Nephron progenitor cell (in vitro differentiated cells): Measurements from ENCODE around the gene ANTXR1.

Source experiments
- DNase-seq: peaks from one replicate; pipeline ENCODE4 v3.0.0; 2021
- H3K27ac Mint-ChIP-seq: 2 replicates; pipeline ENCODE4 v1.8.0; 2021; ENCODE audit warnings: mild to moderate bottlenecking, moderate library complexity, mixed read lengths
- H3K27me3 Mint-ChIP-seq: 2 replicates; pipeline ENCODE4 v1.8.0; 2021; ENCODE audit warnings: mild to moderate bottlenecking, low read depth, mixed read lengths; ENCODE audit not compliant: poor library complexity
- H3K36me3 Mint-ChIP-seq: 2 replicates; pipeline ENCODE4 v1.8.0; 2021; ENCODE audit warnings: low read depth, mixed read lengths
- H3K4me1 Mint-ChIP-seq: 2 replicates; pipeline ENCODE4 v1.8.0; 2021; ENCODE audit warnings: mixed read lengths
- H3K4me3 Mint-ChIP-seq: 2 replicates; pipeline ENCODE4 v1.8.0; 2021; ENCODE audit warnings: mild to moderate bottlenecking, moderate library complexity, mixed read lengths
- H3K9me3 Mint-ChIP-seq: 2 replicates; pipeline ENCODE4 v1.8.0; 2021; ENCODE audit warnings: mild to moderate bottlenecking, moderate library complexity, mixed read lengths
- CTCF ChIP-seq: fragments of 200-600 bp; sonication (generic); IDR thresholded peaks from 2 replicates; pipeline ENCODE4 v1.5.0; 2021; ENCODE audit warnings: antibody characterized with exemption

Gene ANTXR1

GRCh38 chr2:69103419-69103818, 90.4 kb downstream of the ANTXR1 start:
- Mint-ChIP-seq H3K4me1 (no peaks in the 10 kb centered on the region), H3K9me3 (no peaks in the 10 kb centered on the region), H3K36me3 (peaks cover 72% of the 10 kb centered on the region), H3K27ac (no peak overlapping the region), H3K4me3 (no peak overlapping the region), H3K27me3 (no peaks in the 10 kb centered on the region)
- DNase-seq = no peak
- TF ChIP-seq CTCF = no peak

DNA sequence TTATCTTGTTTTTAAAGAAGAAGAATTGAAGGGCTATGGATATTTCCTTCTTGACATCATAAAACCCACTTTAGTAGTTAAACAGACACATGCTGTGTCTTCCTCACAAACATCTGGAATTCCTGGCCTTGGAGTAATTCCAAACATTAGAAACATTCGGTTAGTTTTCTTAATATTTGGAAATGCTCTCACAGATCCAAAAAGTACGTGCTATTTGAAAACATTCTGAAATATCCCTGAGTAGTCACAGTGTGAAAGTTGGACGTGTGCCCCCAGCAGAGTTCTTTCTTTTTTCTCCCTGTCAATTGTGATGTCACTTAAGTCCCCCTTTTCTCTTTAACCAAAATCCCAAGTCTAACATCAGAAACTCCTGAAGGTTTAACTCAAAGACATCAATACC, 91.3 kb downstream of the ANTXR1 start:
- DNase-seq = no peak
- no peak overlapping the region for H3K4me3 Mint-ChIP-seq
- no peak for TF ChIP-seq CTCF
- H3K27ac Mint-ChIP-seq = no peak overlapping the region
- no peaks in the 10 kb centered on the region for H3K4me1 Mint-ChIP-seq
- H3K36me3 Mint-ChIP-seq = peaks cover 76% of the 10 kb centered on the region
- H3K9me3 Mint-ChIP-seq = no peaks in the 10 kb centered on the region
- no peaks in the 10 kb centered on the region for H3K27me3 Mint-ChIP-seq

- H3K27ac Mint-ChIP-seq = no peak overlapping the region
- no peak overlapping the region for H3K4me3 Mint-ChIP-seq
- H3K36me3 Mint-ChIP-seq = peaks cover 88% of the 10 kb centered on the region
- no peak for DNase-seq
- H3K9me3 Mint-ChIP-seq = no peaks in the 10 kb centered on the region
- TF ChIP-seq CTCF = no peak
- H3K4me1 Mint-ChIP-seq = no peaks in the 10 kb centered on the region
- H3K27me3 Mint-ChIP-seq = no peaks in the 10 kb centered on the region
These were observed 96.3 kb downstream of the ANTXR1 start for GRCh38 chr2:69109255-69109654.

GRCh38 chr2:69111076-69111475, 98.1 kb downstream of the ANTXR1 start:
- TF ChIP-seq CTCF = no peak
- H3K9me3 Mint-ChIP-seq = no peaks in the 10 kb centered on the region
- no peak for DNase-seq
- peaks cover 88% of the 10 kb centered on the region for H3K36me3 Mint-ChIP-seq
- no peak overlapping the region for H3K4me3 Mint-ChIP-seq
- no peaks in the 10 kb centered on the region for H3K27me3 Mint-ChIP-seq
- H3K4me1 Mint-ChIP-seq = no peaks in the 10 kb centered on the region
- H3K27ac Mint-ChIP-seq = no peak overlapping the region

- H3K4me1 Mint-ChIP-seq = no peaks in the 10 kb centered on the region
- no peak for TF ChIP-seq CTCF
- DNase-seq = no peak
- no peaks in the 10 kb centered on the region for H3K27me3 Mint-ChIP-seq
- peaks cover 83% of the 10 kb centered on the region for H3K36me3 Mint-ChIP-seq
- no peak overlapping the region for H3K4me3 Mint-ChIP-seq
- H3K27ac Mint-ChIP-seq = no peak overlapping the region
- no peaks in the 10 kb centered on the region for H3K9me3 Mint-ChIP-seq
These were observed 100.6 kb downstream of the ANTXR1 start for GRCh38 chr2:69113627-69114026.

- H3K27ac Mint-ChIP-seq = no peak overlapping the region
- H3K27me3 Mint-ChIP-seq = no peaks in the 10 kb centered on the region
- peaks cover 74% of the 10 kb centered on the region for H3K36me3 Mint-ChIP-seq
- DNase-seq = no peak
- H3K9me3 Mint-ChIP-seq = no peaks in the 10 kb centered on the region
- no peak overlapping the region for H3K4me3 Mint-ChIP-seq
- no peaks in the 10 kb centered on the region for H3K4me1 Mint-ChIP-seq
- no peak for TF ChIP-seq CTCF
These were observed 101.6 kb downstream of the ANTXR1 start for GRCh38 chr2:69114534-69114933.
